Endothelial cell of hepatic sinusoid (primary cell): ENCODE results near the gene SLC12A8.

ENCODE experiments used
- in situ Hi-C: cut with HindIII; loops from 2 replicates; pipeline ENCODE4 v1.10.0; 2017; ENCODE audit warnings: low sequenced_read_pairs

SLC12A8 gene

GRCh38 chr3:125142420-125142778, 70.1 kb downstream of the SLC12A8 start:
- in situ Hi-C loops, result no loop called here

- in situ Hi-C loops, result no loop called here
Measured at GRCh38 chr3:125141596-125142419, 70.7 kb downstream of the SLC12A8 start.

- in situ Hi-C loops, result no loop called here
Measured at GRCh38 chr3:125140818-125141595, 71.5 kb downstream of the SLC12A8 start.

- in situ Hi-C loops, result no loop called here
Measured at GRCh38 chr3:125140011-125140817, 72.3 kb downstream of the SLC12A8 start.

GRCh38 chr3:125139386-125139785, 73.2 kb downstream of the SLC12A8 start:
- in situ Hi-C loops, result no loop called here

- in situ Hi-C loops, result no loop called here
Measured at GRCh38 chr3:125137358-125138033, 75.1 kb downstream of the SLC12A8 start.

- in situ Hi-C loops, result no loop called here
Measured at GRCh38 chr3:125136966-125137357, 75.6 kb downstream of the SLC12A8 start.

GRCh38 chr3:125136515-125136914, 76.0 kb downstream of the SLC12A8 start:
- in situ Hi-C loops, result no loop called here

- in situ Hi-C loops, result no loop called here
Measured at GRCh38 chr3:125134952-125135351, 77.6 kb downstream of the SLC12A8 start.

GRCh38 chr3:125132815-125133214, 79.7 kb downstream of the SLC12A8 start:
- in situ Hi-C loops, result no loop called here

- in situ Hi-C loops, result no loop called here
Measured at GRCh38 chr3:125129512-125129997, 83.0 kb downstream of the SLC12A8 start.

GRCh38 chr3:125128861-125129501, 83.6 kb downstream of the SLC12A8 start:
- in situ Hi-C loops, result no loop called here

- in situ Hi-C loops, result no loop called here
Measured at GRCh38 chr3:125126323-125126722, 86.2 kb downstream of the SLC12A8 start.

GRCh38 chr3:125125821-125126245, 86.7 kb downstream of the SLC12A8 start:
- in situ Hi-C loops, result no loop called here

GRCh38 chr3:125123451-125124305, 88.9 kb downstream of the SLC12A8 start:
- in situ Hi-C loops, result no loop called here

- in situ Hi-C loops, result no loop called here
Measured at GRCh38 chr3:125121246-125122010, 91.1 kb downstream of the SLC12A8 start.

- in situ Hi-C loops, result no loop called here
Measured at GRCh38 chr3:125120379-125121122, 92.0 kb downstream of the SLC12A8 start.
